Right hindlimb (tissue), 1 donor: Measurements from ENCODE around the gene DOCK8.

Experiments
- DNase-seq: peaks from one replicate; pipeline ENCODE4 v3.0.0-alpha.2; 2018

Gene DOCK8

DNA sequence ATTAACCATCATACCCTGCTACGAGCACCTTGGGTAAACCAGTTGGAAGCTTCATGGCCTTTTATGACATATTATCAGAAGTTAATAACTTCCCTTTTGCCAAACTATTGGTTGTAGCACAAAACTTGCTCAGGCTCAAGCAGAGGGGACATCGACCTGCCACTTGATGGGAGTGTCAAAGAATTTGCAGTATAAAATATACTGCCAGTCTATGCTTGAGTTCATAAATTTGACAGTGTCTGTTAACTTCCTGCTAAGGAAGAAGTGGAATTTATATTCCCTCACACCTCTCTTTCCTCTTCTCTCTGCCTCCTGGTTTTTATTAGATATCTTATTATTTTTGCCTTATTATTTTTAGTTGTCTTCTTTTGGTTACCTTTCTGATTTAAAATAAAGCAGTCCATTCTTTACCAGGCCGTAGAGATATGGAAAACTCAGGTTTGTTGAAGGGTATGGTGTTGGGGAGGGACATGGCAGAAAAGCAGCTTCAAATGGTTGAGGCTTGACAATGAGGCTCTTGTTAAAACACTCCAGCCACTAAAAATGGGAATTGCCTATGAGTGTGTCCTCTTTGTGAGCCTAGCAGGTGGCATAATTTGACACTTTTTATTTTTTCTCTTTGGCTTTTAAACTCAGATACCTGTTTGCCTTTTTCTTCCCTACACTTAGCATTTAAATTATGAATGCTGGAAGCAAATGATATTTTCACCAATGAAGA, 298.0 kb downstream of the DOCK8 start:
- no peak for DNase-seq
